GM18867 (cell line): ENCODE measurements around the gene AMN1.
"Not testable (repeated sequence)": the region's sequence is repeated elsewhere in the genome, so short reads cannot be mapped to it uniquely, and the experiment has no call there.

Experiments used
- ATAC-seq: cut with Tn5 transposase; IDR thresholded peaks from one replicate; pipeline ENCODE4 v1.9.1; 2021; ENCODE audit warnings: mild to moderate bottlenecking, moderate library complexity; ENCODE audit not compliant: unreplicated experiment

The AMN1 gene

GRCh38 chr12:31728917-31729640, at the start of gene AMN1:
TSS of gene AMN1 (minus strand) at chr12:31729021. CDS start at chr12:31729008, 13 bp downstream.
- ATAC-seq, result peak; percentile 94

- ATAC-seq, result no peak
Observed at GRCh38 chr12:31773867-31774266, 45.0 kb upstream of the AMN1 start.

- peak; percentile 57 for ATAC-seq
Observed at GRCh38 chr12:31773223-31773750, 44.5 kb upstream of the AMN1 start.

GRCh38 chr12:31772685-31773222, 43.9 kb upstream of the AMN1 start:
- ATAC-seq, result no peak

GRCh38 chr12:31772186-31772585, 43.4 kb upstream of the AMN1 start:
- ATAC-seq, result no peak

GRCh38 chr12:31768046-31768445, 39.2 kb upstream of the AMN1 start:
- ATAC-seq, result no peak

- ATAC-seq, result no peak
Observed at GRCh38 chr12:31765931-31766330, 37.1 kb upstream of the AMN1 start.

GRCh38 chr12:31759632-31760459, 31.0 kb upstream of the AMN1 start:
- ATAC-seq, result no peak

GRCh38 chr12:31758297-31758696, 29.5 kb upstream of the AMN1 start:
- not testable (repeated sequence) for ATAC-seq

- ATAC-seq, result no peak
Observed at GRCh38 chr12:31756977-31757420, 28.2 kb upstream of the AMN1 start.

GRCh38 chr12:31752450-31752849, 23.6 kb upstream of the AMN1 start:
- ATAC-seq, result no peak

GRCh38 chr12:31751085-31751484, 22.3 kb upstream of the AMN1 start:
- no peak for ATAC-seq

GRCh38 chr12:31750747-31751039, 21.9 kb upstream of the AMN1 start:
- no peak for ATAC-seq

GRCh38 chr12:31749024-31749704, 20.3 kb upstream of the AMN1 start:
- peak; percentile 87 for ATAC-seq

GRCh38 chr12:31745242-31745641, 16.4 kb upstream of the AMN1 start:
- ATAC-seq, result no peak

GRCh38 chr12:31744363-31744762, 15.5 kb upstream of the AMN1 start:
- not testable (repeated sequence) for ATAC-seq

- ATAC-seq, result peak; percentile 34
Observed at GRCh38 chr12:31742891-31743290, 14.1 kb upstream of the AMN1 start.

GRCh38 chr12:31740628-31741027, 11.8 kb upstream of the AMN1 start:
- ATAC-seq, result no peak

GRCh38 chr12:31737763-31738162, 8.9 kb upstream of the AMN1 start:
- no peak for ATAC-seq

- no peak for ATAC-seq
Observed at GRCh38 chr12:31737345-31737744, 8.5 kb upstream of the AMN1 start.

- no peak for ATAC-seq
Observed at GRCh38 chr12:31736472-31736871, 7.7 kb upstream of the AMN1 start.
